ENCODE measurements around the gene DHCR7.

The DHCR7 gene, protein sequence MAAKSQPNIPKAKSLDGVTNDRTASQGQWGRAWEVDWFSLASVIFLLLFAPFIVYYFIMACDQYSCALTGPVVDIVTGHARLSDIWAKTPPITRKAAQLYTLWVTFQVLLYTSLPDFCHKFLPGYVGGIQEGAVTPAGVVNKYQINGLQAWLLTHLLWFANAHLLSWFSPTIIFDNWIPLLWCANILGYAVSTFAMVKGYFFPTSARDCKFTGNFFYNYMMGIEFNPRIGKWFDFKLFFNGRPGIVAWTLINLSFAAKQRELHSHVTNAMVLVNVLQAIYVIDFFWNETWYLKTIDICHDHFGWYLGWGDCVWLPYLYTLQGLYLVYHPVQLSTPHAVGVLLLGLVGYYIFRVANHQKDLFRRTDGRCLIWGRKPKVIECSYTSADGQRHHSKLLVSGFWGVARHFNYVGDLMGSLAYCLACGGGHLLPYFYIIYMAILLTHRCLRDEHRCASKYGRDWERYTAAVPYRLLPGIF

DNA sequence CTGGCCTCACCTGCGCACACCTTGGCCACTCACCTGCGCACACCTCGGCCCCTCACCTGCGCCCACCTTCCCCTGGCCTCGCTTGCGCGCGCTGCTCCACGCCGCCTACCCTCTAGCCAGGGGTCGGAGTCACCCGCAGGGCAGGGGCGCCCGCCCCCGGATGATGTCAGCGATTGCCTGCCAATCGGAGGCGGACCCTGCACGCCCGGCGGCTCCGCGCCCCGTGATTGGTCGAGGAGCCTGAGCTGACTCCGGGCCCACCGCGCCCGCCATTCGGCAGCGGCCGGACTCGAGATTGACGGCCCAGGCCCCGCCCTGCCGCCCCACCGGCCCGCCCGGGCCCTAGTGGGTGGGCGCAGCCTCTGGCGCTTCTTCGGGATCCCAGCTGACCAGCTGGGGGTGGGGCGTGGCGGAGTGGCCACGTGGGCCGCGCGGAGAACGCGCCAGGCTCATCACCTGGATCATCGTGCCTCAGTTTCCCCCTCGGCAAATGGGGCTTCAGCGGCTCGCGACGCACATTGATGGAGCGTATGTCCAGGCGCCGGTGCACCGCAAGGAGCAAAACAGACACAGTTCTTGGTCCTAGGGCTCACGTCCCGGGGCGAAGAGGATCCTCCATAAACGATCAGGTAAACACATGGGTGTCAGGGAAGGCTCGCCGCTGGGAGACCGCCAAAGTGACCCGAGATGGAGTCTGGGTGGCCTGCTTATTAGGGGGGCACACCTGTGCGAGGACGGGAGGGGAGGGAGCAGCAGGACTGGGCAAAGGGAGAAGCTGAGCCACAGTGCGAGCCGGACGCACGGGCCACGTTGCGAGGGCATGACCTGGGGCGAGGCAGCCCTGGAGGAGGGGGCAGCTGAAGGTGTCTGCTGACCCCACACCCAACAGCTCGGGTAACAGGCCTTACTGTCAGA is at the start of gene DHCR7:
DHCR7 (minus strand) TSS at position 137 of the 915 bp plus-strand sequence. CDS start 3,441 bp downstream, outside the sequence.
- FAIRE-seq, result no peak

DNA sequence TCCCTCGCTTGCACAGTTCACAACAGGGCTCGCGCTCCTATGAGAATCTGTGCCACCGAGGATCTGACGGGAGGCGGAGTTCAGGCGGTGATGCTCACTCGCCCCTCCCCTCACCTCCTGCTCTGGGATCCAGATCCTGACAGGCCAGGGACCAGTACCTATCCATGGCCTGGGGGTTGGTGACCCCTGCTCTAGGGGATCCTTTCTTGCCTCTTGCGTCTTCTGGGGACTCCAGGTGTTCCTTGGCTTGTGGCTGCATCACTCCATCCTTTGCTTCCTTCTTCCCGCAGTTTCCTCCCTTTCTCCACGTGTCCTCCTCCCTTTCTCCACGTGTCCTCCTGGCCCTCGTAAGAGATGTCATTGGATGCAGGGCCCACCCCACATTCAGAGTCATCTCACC is 48.2 kb upstream of the DHCR7 start:
- no peak for FAIRE-seq

DNA sequence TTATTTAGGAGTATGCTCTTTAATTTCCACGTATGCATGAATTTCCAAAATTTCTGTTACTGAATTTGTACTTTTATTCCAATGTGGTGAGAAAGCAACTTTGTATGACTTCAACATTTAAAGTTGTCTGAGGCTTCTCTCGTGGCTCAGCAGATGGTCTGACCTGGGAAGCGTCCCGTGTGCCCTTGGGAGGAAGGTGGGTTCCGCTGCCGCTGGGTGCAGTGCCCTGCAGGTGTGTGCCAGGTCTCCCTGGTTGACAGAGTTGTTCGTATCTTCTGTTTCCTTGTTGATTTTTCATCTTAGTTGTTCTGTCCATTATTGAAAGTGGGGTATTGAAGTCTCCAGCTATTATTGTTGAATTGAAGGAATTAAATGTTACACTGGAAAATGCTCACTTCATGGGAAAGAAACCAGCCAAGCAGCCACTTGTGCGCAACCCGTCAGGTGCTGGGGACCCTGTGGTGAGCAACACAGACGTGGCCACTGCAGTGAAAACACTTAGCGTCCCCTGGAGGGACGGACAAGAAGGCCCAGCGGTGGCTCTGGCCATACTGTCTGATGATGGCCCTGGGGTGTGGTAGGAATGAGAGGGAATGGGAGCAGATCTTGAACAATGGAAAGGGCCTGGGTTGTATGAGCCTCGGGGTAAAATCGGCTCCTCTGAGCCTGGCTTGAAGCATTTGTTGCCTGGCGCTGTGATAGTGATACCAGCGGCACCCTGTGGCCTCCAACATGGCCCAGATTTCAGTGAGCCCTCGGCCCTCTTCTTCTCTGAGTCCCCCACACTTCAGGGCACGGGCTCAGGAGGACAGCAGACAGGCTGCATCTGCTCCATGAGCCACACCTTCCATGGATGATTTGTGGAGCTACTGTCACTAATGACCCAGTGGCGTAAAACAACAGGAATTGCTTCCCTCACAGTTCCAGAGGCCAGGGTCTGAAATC is 47.4 kb upstream of the DHCR7 start:
- no peak for FAIRE-seq

GRCh38 chr11:71491940-71492339 is 43.7 kb upstream of the DHCR7 start:
- no peak for FAIRE-seq

- FAIRE-seq, result no peak
Observed at GRCh38 chr11:71491531-71491930, 43.3 kb upstream of the DHCR7 start.

DNA sequence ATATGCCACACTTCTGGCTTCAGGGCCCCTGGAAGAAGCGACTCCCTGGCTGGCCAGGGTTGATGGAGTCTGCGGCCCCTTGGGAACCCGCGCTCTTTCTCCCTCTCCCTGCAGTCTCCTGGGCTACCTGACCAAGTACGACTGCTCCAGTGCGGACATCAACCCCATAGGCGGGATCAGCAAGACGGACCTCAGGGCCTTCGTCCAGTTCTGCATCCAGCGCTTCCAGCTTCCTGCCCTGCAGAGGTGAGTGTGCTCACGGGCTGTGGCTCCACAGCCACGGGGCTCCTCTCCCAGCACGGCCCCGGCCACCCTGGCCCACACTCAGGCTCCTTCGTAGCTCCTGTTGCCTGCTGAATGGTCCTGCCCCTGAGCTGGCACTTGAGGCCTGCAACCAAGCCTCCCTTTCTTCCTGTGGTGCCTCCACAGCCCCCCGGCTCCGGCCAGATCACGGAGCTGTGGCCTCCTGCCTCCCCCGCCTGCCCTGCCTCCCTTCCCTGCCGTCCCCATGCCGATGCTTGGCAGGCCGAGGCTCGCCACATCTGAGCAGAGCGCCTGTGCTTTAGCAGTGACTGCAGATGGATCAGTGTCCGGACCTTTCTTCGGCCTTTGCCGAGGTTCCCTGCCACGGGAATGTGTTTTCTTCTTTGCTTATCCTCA is 42.7 kb upstream of the DHCR7 start:
- FAIRE-seq, result no peak

DNA sequence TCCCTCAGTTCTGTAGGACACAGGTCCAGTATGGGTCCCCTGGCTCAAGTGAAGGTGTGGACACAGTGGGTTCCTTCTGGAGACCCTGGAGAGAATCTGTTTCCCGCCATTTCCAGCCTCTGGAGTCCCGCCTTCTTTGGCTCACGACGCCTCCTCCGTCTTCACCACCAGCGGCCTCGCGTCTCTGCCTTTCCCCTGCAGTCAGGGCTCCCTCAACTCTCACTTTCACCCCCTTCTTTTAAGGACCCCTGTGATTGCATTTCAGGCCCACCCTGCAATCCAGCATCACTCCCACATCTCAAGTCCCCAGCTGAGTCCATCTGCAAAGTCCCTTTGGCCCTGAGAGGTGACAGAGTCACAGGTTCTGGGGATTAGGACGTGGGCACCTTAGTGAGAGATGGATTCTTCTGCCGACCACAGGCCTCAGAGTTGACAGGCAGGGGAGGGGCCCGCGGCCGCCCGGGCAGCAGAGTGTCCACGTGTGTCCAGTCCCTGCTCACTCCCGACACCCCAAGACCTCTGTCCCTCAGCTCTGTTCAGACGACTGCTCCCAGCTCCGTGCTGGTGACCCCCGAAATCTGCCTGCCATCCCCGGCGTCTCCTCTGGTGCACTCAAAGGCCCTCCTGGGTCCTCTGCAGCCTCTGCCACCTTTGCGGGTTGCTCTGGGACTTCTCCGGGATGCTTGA is 42.0 kb upstream of the DHCR7 start:
- no peak for FAIRE-seq

GRCh38 chr11:71489311-71490043 is 41.3 kb upstream of the DHCR7 start:
- no peak for FAIRE-seq

DNA sequence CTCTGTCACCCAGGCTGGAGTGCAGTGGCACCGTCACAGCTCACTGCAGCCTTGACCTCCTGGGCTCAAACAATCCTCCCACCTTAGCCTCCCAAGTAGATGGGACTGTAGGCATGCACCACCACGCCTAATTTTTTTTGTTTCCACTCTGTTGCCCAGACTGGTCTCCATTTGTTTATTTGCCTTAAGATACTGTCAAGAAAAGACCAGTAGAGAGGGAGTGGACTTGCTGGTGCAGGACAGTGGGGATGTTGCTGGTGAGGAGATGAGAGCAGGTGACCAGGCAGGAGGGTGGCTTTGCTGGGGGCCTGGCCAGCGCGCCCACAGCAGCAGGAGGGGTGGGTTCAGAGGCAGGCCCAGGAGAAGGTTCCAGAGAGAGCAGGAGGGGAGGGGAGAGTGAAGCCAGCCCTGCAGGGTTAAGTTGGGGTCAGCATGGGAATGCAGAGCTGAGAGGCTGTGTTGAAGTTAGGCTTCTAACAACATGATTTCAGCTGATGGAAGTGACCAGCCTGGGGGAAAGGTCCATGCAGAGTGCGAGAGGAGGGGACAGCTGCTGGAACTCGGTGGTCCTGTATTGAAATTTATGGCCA is 40.6 kb upstream of the DHCR7 start:
- no peak for FAIRE-seq

DNA sequence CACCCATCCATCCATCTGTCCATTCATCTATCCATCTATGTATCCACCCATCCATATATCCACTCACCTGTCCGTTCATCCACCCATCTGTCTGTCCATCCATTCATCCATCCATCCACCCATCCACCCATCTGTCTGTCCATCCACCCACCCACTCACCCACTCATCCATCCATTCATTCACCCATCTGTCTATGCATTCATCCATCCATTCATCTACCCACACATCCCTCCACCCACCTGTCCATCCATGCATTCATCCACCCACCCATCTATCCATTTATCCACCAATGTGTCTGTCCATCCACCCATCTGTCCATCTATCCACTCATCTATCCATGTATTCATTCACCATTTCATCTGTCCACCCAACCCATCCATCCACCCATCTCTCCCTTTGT is 38.1 kb upstream of the DHCR7 start:
- no peak for FAIRE-seq

DNA sequence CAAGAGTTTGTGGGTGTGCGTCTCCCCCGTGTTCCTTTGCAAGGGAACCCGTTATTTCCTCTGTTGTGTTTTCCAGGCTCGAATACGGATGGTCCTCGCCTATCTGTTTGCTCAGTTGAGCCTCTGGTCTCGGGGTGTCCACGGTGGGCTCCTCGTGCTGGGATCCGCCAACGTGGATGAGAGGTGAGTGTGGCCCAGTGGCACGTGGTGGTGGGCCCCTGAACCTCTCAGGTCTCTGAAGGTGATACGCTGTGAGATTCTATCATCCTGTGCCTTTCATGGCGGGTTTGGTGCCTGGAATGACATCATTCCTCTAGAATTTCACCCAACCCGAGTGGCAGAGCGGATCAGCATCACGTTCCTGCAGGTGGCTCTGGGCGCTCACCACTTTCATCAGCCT is 37.3 kb upstream of the DHCR7 start:
- FAIRE-seq, result no peak

GRCh38 chr11:71485063-71485399 is 36.8 kb upstream of the DHCR7 start:
- FAIRE-seq, result no peak

- no peak for FAIRE-seq
Observed at GRCh38 chr11:71484248-71485062, 36.3 kb upstream of the DHCR7 start.

DNA sequence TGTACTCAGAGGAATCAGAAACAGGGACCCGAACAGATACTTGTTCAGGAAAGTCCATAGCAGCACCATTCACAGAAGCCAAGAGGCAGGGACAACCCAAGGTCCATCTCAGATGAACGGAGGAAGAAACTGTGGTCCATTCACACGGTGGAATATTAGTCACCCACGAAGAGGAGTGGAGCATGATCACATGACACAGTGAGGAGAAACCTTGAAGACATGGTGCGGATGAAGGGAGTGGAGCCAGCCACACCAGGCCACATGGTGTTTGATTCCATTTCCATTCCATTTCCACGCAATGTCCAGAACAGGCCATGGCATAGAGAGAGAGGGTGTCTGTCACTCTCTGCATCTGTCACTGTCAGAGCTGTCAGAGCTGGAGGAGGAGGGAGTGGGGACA is 35.5 kb upstream of the DHCR7 start:
- FAIRE-seq, result no peak

- FAIRE-seq, result no peak
Observed at GRCh38 chr11:71482746-71483364, 34.7 kb upstream of the DHCR7 start.

DNA sequence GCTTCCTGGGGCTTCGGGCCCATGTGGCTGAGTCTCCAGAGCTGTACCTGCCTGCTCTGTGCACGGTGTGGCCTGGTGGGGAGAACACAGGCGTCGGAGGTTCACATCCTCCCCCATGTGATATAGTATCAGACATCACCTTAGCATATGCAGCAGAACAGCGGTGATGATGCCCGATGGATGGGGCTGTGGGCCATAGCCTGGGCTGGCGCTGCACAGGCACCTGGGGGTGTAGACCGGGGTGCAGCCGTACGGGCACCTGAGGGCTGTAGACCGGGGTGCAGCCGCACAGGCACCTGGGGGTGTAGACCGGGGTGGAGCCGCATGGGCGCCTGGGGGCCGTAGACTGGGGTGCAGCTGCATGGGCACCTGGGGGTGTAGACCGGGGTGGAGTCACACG is 34.0 kb upstream of the DHCR7 start:
- no peak for FAIRE-seq

GRCh38 chr11:71481101-71481960 is 33.1 kb upstream of the DHCR7 start:
- no peak for FAIRE-seq

DNA sequence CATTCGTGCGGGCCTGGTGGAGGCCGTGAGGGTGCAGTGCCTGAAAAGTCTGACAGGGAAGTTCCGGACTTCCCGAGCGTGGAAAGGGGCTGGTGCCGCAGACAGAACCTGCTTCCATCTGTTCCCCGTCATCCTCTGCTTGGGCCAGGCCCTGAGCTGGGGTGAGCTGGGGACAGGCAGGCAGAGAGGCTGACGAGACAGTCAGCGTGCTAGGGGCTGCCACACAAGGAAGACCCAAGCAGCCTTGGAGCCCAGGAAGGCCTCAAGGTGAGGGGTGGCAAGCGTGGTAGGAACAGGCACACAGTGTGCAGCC is 30.3 kb upstream of the DHCR7 start:
- no peak for FAIRE-seq
